Measurements from ENCODE around the gene CFAP65.

- TF ChIP-seq POLR2A (IDR thresholded peaks at IDR 0.05; ENCODE audit: low read length) (no peak), GATA1 (IDR thresholded peaks at IDR 0.05; ENCODE audit: low read depth, low read length) (no peak)
Observed at GRCh38 chr2:219034823-219035222, 6.5 kb downstream of the CFAP65 start.

Measured in erythroblast (primary cell).